Measurements from ENCODE around the gene ARHGAP25. TPM values are rescaled to one million over a fixed set of nuclear protein-coding genes. Genes with fewer than 3 reads are reported as not detected.

Gene ARHGAP25
- total RNA-seq, 3 donors from 2014 or later, result 3.1 to 8.8 (median 8.2) TPM

DNA sequence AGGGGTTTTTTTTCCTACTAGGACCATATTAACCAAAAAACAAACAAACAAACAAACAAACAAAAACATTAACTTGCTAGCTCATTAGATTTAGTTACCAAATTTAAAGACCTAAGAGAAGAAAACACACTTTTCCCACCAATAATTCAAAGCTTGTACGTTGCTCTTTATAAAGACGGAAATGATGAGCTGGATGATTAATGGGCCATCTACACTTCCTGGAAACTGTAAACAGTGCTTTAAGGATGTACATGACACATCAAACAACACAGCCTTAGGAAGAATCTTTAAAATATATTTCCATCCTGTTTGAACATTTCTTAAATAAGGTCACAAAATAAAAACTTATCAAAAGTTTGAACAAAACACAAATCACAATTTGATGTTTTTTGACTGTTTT is 135.6 kb downstream of the ARHGAP25 start:
- TF ChIP-seq, protein P1, sequence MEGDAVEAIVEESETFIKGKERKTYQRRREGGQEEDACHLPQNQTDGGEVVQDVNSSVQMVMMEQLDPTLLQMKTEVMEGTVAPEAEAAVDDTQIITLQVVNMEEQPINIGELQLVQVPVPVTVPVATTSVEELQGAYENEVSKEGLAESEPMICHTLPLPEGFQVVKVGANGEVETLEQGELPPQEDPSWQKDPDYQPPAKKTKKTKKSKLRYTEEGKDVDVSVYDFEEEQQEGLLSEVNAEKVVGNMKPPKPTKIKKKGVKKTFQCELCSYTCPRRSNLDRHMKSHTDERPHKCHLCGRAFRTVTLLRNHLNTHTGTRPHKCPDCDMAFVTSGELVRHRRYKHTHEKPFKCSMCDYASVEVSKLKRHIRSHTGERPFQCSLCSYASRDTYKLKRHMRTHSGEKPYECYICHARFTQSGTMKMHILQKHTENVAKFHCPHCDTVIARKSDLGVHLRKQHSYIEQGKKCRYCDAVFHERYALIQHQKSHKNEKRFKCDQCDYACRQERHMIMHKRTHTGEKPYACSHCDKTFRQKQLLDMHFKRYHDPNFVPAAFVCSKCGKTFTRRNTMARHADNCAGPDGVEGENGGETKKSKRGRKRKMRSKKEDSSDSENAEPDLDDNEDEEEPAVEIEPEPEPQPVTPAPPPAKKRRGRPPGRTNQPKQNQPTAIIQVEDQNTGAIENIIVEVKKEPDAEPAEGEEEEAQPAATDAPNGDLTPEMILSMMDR (IDR thresholded peaks at IDR 0.05), result no peak
- intact Hi-C loops (cut with DNase I, micrococcal nuclease), result no loop called here
- no peak overlapping the region for H3K4me3 ChIP-seq
- DNase-seq (no peak), ATAC-seq (no peak)
- no peaks in the 10 kb centered on the region for H3K36me3 ChIP-seq (ENCODE audit: low read depth)
- H3K4me1 ChIP-seq (ENCODE audit: low read depth), result no peaks in the 10 kb centered on the region
- H3K9me3 ChIP-seq, result no peaks in the 10 kb centered on the region

DNA sequence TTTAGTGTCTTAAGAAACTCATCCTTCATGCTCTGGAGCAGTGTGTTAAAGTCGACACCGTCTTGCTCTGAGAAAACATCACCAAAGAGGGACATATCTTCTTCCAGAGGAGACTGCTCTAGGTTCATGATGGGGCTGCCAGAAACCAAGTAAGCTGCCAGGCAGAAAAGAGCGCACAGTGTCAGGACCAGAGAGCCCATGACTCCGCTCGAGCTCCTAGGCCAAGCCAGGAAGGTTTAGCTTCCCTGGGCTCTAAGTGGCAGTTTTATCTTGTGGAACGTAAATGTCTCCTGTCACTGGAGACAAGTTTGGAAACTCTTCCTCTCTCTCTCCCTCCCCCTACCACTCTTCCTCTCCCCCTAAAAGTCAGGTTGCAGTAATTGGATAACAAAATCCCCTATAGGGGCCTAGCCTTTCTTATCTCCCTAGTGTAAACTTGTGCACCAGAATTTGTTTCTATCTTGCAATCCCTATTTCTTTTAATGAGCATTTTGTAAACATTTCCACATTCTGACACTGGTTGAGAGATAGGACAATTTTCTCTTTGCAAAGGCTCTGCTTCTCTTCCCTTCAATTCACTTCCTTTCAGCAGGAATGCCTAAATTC is 136.7 kb downstream of the ARHGAP25 start, which contains the start of gene BMP10:
Gene BMP10 (minus strand): TSS at position 239 of the 606 bp plus-strand sequence. CDS start 39 bp downstream, at position 200.
- no peak for DNase-seq
- TF ChIP-seq, protein P1 (IDR thresholded peaks at IDR 0.05), result no peak
- no peaks in the 10 kb centered on the region for H3K9me3 ChIP-seq
- intact Hi-C loops (cut with DNase I, micrococcal nuclease), result no loop called here
- no peaks in the 10 kb centered on the region for H3K4me1 ChIP-seq (ENCODE audit: low read depth)
- no peaks in the 10 kb centered on the region for H3K36me3 ChIP-seq (ENCODE audit: low read depth)
- no peak for ATAC-seq
- no peak within 1 kb of the TSS for H3K4me3 ChIP-seq

Other genes starting within 250 kb of the ARHGAP25 start
- under 1 TPM in 2 of 3 donors, not detected in 1; 0.12 to 0.73 TPM for gene PROKR1, start 91.2 kb upstream of the ARHGAP25 start, total RNA-seq
- gene BMP10, start 136.6 kb downstream of the ARHGAP25 start, total RNA-seq, result under 1 TPM in 1 of 3 donors, not detected in 2; 0.43 TPM
- gene GKN2, start 218.1 kb downstream of the ARHGAP25 start, total RNA-seq, result not detected
- not detected for gene GKN1, start 239.8 kb downstream of the ARHGAP25 start, total RNA-seq

Data from mucosa of descending colon (tissue), 3 donors.